Measurements from ENCODE around the gene SULT1C2. TPM values are rescaled to one million over a fixed set of nuclear protein-coding genes. Genes with fewer than 3 reads are reported as not detected.
"Not testable (repeated sequence)": the region's sequence is repeated elsewhere in the genome, so short reads cannot be mapped to it uniquely, and the experiment has no call there.

SULT1C2 gene
- total RNA-seq, 1 donor from 2014 or later = 0.28 TPM

DNA sequence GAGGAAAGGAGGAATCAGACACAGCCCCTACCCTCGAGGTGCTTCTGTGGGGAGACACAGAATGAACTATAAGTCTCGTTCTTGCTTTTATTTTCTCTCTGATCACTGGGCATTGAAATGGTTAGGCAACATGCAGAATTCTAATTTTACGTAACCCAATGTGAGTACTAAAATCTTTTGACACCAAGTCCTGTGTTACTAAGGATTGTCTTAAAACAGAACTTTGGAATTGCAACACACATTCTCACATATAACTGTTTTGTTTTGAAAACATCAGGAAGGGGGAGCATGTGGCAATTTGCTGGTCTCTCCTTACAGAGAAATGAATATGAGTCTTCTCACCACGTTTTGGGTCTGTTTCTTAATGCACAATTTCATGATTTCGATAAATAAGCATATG lies 65.4 kb downstream of the SULT1C2 start:
- no peak for DNase-seq (ENCODE audit: low spot score)
- H3K27me3 ChIP-seq = no peaks in the 10 kb centered on the region
- no peak overlapping the region for H3K27ac Mint-ChIP-seq
- H3K79me2 ChIP-seq (ENCODE audit: low read depth) = no peaks in the 10 kb centered on the region
- no peak overlapping the region for H3K4me2 ChIP-seq
- H4K20me1 ChIP-seq (ENCODE audit: low read depth) = no peaks in the 10 kb centered on the region
- H3F3A ChIP-seq (ENCODE audit: low read depth) = no peaks in the 10 kb centered on the region
- H3K9ac ChIP-seq = no peak overlapping the region
- H3K4me1 ChIP-seq = peaks cover 2% of the 10 kb centered on the region
- no peak for TF ChIP-seq EZH2 (IDR thresholded peaks at IDR 0.05)
- TF ChIP-seq EZH2phosphoT487 (IDR thresholded peaks at IDR 0.05) = no peak
- TF ChIP-seq, protein P1, sequence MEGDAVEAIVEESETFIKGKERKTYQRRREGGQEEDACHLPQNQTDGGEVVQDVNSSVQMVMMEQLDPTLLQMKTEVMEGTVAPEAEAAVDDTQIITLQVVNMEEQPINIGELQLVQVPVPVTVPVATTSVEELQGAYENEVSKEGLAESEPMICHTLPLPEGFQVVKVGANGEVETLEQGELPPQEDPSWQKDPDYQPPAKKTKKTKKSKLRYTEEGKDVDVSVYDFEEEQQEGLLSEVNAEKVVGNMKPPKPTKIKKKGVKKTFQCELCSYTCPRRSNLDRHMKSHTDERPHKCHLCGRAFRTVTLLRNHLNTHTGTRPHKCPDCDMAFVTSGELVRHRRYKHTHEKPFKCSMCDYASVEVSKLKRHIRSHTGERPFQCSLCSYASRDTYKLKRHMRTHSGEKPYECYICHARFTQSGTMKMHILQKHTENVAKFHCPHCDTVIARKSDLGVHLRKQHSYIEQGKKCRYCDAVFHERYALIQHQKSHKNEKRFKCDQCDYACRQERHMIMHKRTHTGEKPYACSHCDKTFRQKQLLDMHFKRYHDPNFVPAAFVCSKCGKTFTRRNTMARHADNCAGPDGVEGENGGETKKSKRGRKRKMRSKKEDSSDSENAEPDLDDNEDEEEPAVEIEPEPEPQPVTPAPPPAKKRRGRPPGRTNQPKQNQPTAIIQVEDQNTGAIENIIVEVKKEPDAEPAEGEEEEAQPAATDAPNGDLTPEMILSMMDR (IDR thresholded peaks at IDR 0.05) = no peak
- H3K4me3 ChIP-seq = no peak overlapping the region
- H3K27ac ChIP-seq = no peak overlapping the region
- H3K27me3 Mint-ChIP-seq (ENCODE audit: insufficient read depth, low read depth) = no peaks in the 10 kb centered on the region
- H3K36me3 ChIP-seq = no peaks in the 10 kb centered on the region
- no peaks in the 10 kb centered on the region for H3K4me1 Mint-ChIP-seq
- H3K9me3 ChIP-seq (ENCODE audit: low read depth) = no peaks in the 10 kb centered on the region
- H2AFZ ChIP-seq (replicated peaks) = peak overlapping the region; percentile 0
- no peaks in the 10 kb centered on the region for H3K9me3 Mint-ChIP-seq
- H3K4me3 Mint-ChIP-seq = no peak overlapping the region
- no peaks in the 10 kb centered on the region for H3K36me3 Mint-ChIP-seq

GRCh38 chr2:108355906-108356734 lies 67.4 kb downstream of the SULT1C2 start:
- Histone ChIP-seq H3K4me3 (no peak overlapping the region), H3K4me1 (no peaks in the 10 kb centered on the region), H4K20me1 (ENCODE audit: low read depth) (no peaks in the 10 kb centered on the region), H3K79me2 (ENCODE audit: low read depth) (no peaks in the 10 kb centered on the region), H3F3A (ENCODE audit: low read depth) (no peaks in the 10 kb centered on the region), H3K9ac (no peak overlapping the region), H2AFZ (replicated peaks) (no peak overlapping the region), H3K9me3 (ENCODE audit: low read depth) (no peaks in the 10 kb centered on the region), H3K4me2 (no peak overlapping the region), H3K36me3 (no peaks in the 10 kb centered on the region), H3K27ac (no peak overlapping the region), H3K27me3 (no peaks in the 10 kb centered on the region)
- Mint-ChIP-seq H3K27me3 (ENCODE audit: insufficient read depth, low read depth) (no peaks in the 10 kb centered on the region), H3K9me3 (no peaks in the 10 kb centered on the region), H3K4me3 (no peak overlapping the region), H3K36me3 (no peaks in the 10 kb centered on the region), H3K27ac (no peak overlapping the region), H3K4me1 (no peaks in the 10 kb centered on the region)
- TF ChIP-seq EZH2 (IDR thresholded peaks at IDR 0.05) = no peak
- TF ChIP-seq, protein P1 (IDR thresholded peaks at IDR 0.05) = no peak
- TF ChIP-seq EZH2phosphoT487 (IDR thresholded peaks at IDR 0.05) = no peak
- no peak for DNase-seq (ENCODE audit: low spot score)

DNA sequence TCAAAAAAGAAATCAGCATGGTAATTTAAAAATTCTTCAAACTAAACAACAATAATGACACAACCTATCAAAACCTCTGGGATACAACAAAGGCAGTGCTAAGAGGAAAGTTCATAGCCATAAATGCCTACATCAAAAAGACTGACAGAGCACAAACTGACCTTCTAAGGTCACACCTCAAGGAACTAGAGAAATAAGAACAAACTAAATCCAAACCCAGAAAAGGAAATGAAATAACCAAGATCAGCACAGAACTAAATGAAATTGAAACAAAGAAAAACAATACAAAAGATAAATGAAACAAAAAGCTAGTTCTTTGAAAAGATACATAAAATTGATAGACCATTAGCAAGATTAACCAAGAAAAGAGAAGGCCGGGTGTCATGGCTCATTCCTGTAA lies 70.6 kb downstream of the SULT1C2 start:
- not testable (repeated sequence) for H3K27me3 Mint-ChIP-seq (ENCODE audit: insufficient read depth, low read depth); H3K36me3 Mint-ChIP-seq; H3K79me2 ChIP-seq (ENCODE audit: low read depth); H3K4me2 ChIP-seq; H3K27ac ChIP-seq; H3K27me3 ChIP-seq; DNase-seq (ENCODE audit: low spot score); H3K9ac ChIP-seq; H2AFZ ChIP-seq (replicated peaks); H3K4me3 Mint-ChIP-seq; H3K4me3 ChIP-seq; H3F3A ChIP-seq (ENCODE audit: low read depth); H3K4me1 ChIP-seq; H3K9me3 Mint-ChIP-seq; H3K27ac Mint-ChIP-seq; H3K9me3 ChIP-seq (ENCODE audit: low read depth); H4K20me1 ChIP-seq (ENCODE audit: low read depth); H3K4me1 Mint-ChIP-seq; H3K36me3 ChIP-seq

Other genes starting within 250 kb of the SULT1C2 start
- not detected in 2 replicates for gene SULT1C3, start 48.9 kb upstream of the SULT1C2 start, total RNA-seq (ENCODE audit: low replicate concordance)
- gene SULT1C4, start 89.1 kb downstream of the SULT1C2 start, total RNA-seq (ENCODE audit: low replicate concordance) = 9.0 and 11.3 TPM in 2 replicates
- 29.1 and 75.9 TPM in 2 replicates for gene GCC2, start 160.3 kb downstream of the SULT1C2 start, total RNA-seq (ENCODE audit: low replicate concordance)
- 19.4 and 30.8 TPM in 2 replicates for gene LIMS1, start 245.6 kb downstream of the SULT1C2 start, total RNA-seq (ENCODE audit: low replicate concordance)